ACHN (cell line): ENCODE measurements around the gene PPP5C.
"Not testable (repeated sequence)": the region's sequence is repeated elsewhere in the genome, so short reads cannot be mapped to it uniquely, and the experiment has no call there.

Experiments
- DNase-seq: peaks from one replicate; pipeline ENCODE4 v3.0.0-alpha.2; 2015
- in situ Hi-C: cut with HindIII; loops from 2 replicates; pipeline ENCODE4 v1.10.0; 2017; ENCODE audit warnings: low sequenced_read_pairs, low pct_ligation_motif_present, low pct_unique_long_range_greater_than_20kb

The PPP5C gene

GRCh38 chr19:46346821-46347571 is at the start of gene PPP5C:
Gene PPP5C (plus strand): TSS chr19:46347087. CDS start chr19:46347097, 10 bp downstream.
- in situ Hi-C loops, result no loop called here
- DNase-seq, result peak; percentile 91

- in situ Hi-C loops, result no loop called here
- DNase-seq, result no peak
These were observed 49.0 kb upstream of the PPP5C start for GRCh38 chr19:46297700-46298478.

- in situ Hi-C loops, result no loop called here
- DNase-seq, result no peak
These were observed 48.3 kb upstream of the PPP5C start for GRCh38 chr19:46298479-46299003.

GRCh38 chr19:46299004-46299509 is 47.8 kb upstream of the PPP5C start:
- in situ Hi-C loops, result no loop called here
- DNase-seq, result peak; percentile 75

- in situ Hi-C loops, result no loop called here
- peak; percentile 13 for DNase-seq
These were observed 47.2 kb upstream of the PPP5C start for GRCh38 chr19:46299695-46300094.

- in situ Hi-C loops, result no loop called here
- no peak for DNase-seq
These were observed 43.6 kb upstream of the PPP5C start for GRCh38 chr19:46303322-46303690.

- DNase-seq, result no peak
- in situ Hi-C loops, result no loop called here
These were observed 43.0 kb upstream of the PPP5C start for GRCh38 chr19:46303691-46304397.

GRCh38 chr19:46306501-46306900 is 40.4 kb upstream of the PPP5C start:
- DNase-seq, result no peak
- in situ Hi-C loops, result no loop called here

GRCh38 chr19:46308510-46308909 is 38.4 kb upstream of the PPP5C start:
- in situ Hi-C loops, result no loop called here
- DNase-seq, result no peak

GRCh38 chr19:46309056-46309455 is 37.8 kb upstream of the PPP5C start:
- no peak for DNase-seq

GRCh38 chr19:46311444-46311843 is 35.4 kb upstream of the PPP5C start:
- no peak for DNase-seq
- in situ Hi-C loops, result no loop called here

More at GRCh38 chr19:46309056-46309455, 37.8 kb upstream of the PPP5C start:
- in situ Hi-C loops, result no loop called here

GRCh38 chr19:46313540-46314469 is 33.1 kb upstream of the PPP5C start:
- DNase-seq, in situ Hi-C loops: not testable (repeated sequence)

GRCh38 chr19:46317339-46317738 is 29.5 kb upstream of the PPP5C start:
- DNase-seq, result no peak
- in situ Hi-C loops, result no loop called here

GRCh38 chr19:46319613-46320012 is 27.3 kb upstream of the PPP5C start:
- no peak for DNase-seq
- in situ Hi-C loops, result no loop called here

GRCh38 chr19:46320559-46320958 is 26.3 kb upstream of the PPP5C start:
- no peak for DNase-seq
- in situ Hi-C loops, result no loop called here

- DNase-seq, result no peak
- in situ Hi-C loops, result no loop called here
These were observed 25.2 kb upstream of the PPP5C start for GRCh38 chr19:46321653-46322052.

- in situ Hi-C loops, DNase-seq: not testable (repeated sequence)
These were observed 23.7 kb upstream of the PPP5C start for GRCh38 chr19:46323227-46323626.

- in situ Hi-C loops, result no loop called here
- DNase-seq, result no peak
These were observed 22.6 kb upstream of the PPP5C start for GRCh38 chr19:46324277-46324676.
